GM23338 (cell line): ENCODE results near the gene GM2A. TPM values are rescaled to one million over a fixed set of nuclear protein-coding genes. Genes with fewer than 3 reads are reported as not detected.

ENCODE experiments used
- ATAC-seq: fragments of 200-7000 bp; cut with Tn5 transposase; 3 replicates; pipeline ENCODE4 v1.9.1; 2020
- DNase-seq: peaks from one replicate; pipeline ENCODE4 v3.0.0-alpha.2; 2015; ENCODE audit warnings: low spot score
- H2AFZ ChIP-seq: fragments of 200-600 bp; sonication (generic); 2 replicates; pipeline ENCODE4 v1.8.0; 2016; ENCODE audit warnings: antibody characterized with exemption, mild to moderate bottlenecking, moderate library complexity
- H3F3A ChIP-seq: fragments of 200-600 bp; sonication (generic); replicated peaks from 2 replicates; pipeline ENCODE4 v1.8.0; 2017; ENCODE audit warnings: antibody characterized with exemption, mixed run types, low read depth
- H3K27ac ChIP-seq: fragments of 200-600 bp; sonication (generic); 2 replicates; pipeline ENCODE4 v1.6.1; 2016; ENCODE audit warnings: low read depth
- H3K27me3 ChIP-seq: fragments of 200-600 bp; sonication (generic); 2 replicates; pipeline ENCODE4 v1.8.0; 2016; ENCODE audit warnings: mild to moderate bottlenecking, mixed run types, moderate library complexity; ENCODE audit not compliant: insufficient read depth
- H3K36me3 ChIP-seq: fragments of 200-600 bp; sonication (generic); 2 replicates; pipeline ENCODE4 v1.8.0; 2016; ENCODE audit warnings: mild to moderate bottlenecking; ENCODE audit not compliant: insufficient read depth
- H3K4me1 ChIP-seq: fragments of 200-600 bp; sonication (generic); 2 replicates; pipeline ENCODE4 v1.8.0; 2016; ENCODE audit warnings: mild to moderate bottlenecking, moderate library complexity; ENCODE audit not compliant: insufficient read depth
- H3K4me2 ChIP-seq: fragments of 200-600 bp; sonication (generic); 2 replicates; pipeline ENCODE4 v1.7.1; 2017; ENCODE audit warnings: mixed run types
- H3K4me3 ChIP-seq: fragments of 200-600 bp; sonication (generic); 2 replicates; pipeline ENCODE4 v1.6.1; 2016; ENCODE audit warnings: mixed run types
- H3K79me2 ChIP-seq: fragments of 200-600 bp; sonication (generic); replicated peaks from 2 replicates; pipeline ENCODE4 v1.8.0; 2017; ENCODE audit warnings: mild to moderate bottlenecking; ENCODE audit not compliant: insufficient read depth
- H3K9me2 ChIP-seq: fragments of 200-600 bp; sonication (generic); 2 replicates; pipeline ENCODE4 v1.8.0; 2017; ENCODE audit not compliant: insufficient read depth
- H4K20me1 ChIP-seq: fragments of 200-600 bp; sonication (generic); replicated peaks from 2 replicates; pipeline ENCODE4 v1.8.0; 2017; ENCODE audit warnings: mild to moderate bottlenecking; ENCODE audit not compliant: insufficient read depth
- H3K27ac Mint-ChIP-seq: 2 replicates; pipeline ENCODE4 v1.8.0; 2020; ENCODE audit warnings: inconsistent platforms, mild to moderate bottlenecking, moderate library complexity, mixed read lengths
- H3K27me3 Mint-ChIP-seq: 3 replicates; pipeline ENCODE4 v1.8.0; 2022; ENCODE audit warnings: low read depth, mild to moderate bottlenecking, moderate library complexity, mixed read lengths, inconsistent platforms; ENCODE audit not compliant: insufficient read depth, poor library complexity
- H3K36me3 Mint-ChIP-seq: 3 replicates; pipeline ENCODE4 v1.8.0; 2021; ENCODE audit warnings: low read depth, mild to moderate bottlenecking, inconsistent platforms, moderate library complexity, mixed read lengths
- H3K4me1 Mint-ChIP-seq: 3 replicates; pipeline ENCODE4 v1.8.0; 2020; ENCODE audit warnings: mild to moderate bottlenecking, inconsistent platforms, mixed read lengths
- H3K4me3 Mint-ChIP-seq: 3 replicates; pipeline ENCODE4 v1.8.0; 2021; ENCODE audit warnings: moderate library complexity, mild to moderate bottlenecking, inconsistent platforms, mixed read lengths
- H3K9me3 Mint-ChIP-seq: 3 replicates; pipeline ENCODE4 v1.8.0; 2020; ENCODE audit warnings: moderate library complexity, mild to moderate bottlenecking, inconsistent platforms, mixed read lengths
- ETS1 ChIP-seq: IDR thresholded peaks from 2 replicates; pipeline ENCODE4 v1.6.1; 2016; ENCODE audit warnings: antibody characterized with exemption
- EZH2 ChIP-seq: fragments of 200-600 bp; sonication (generic); IDR thresholded peaks from one replicate; pipeline ENCODE4 v1.8.0; 2017; ENCODE audit warnings: antibody characterized with exemption, mild to moderate bottlenecking, low read depth; ENCODE audit not compliant: unreplicated experiment
- EZH2phosphoT487 ChIP-seq: fragments of 200-600 bp; sonication (generic); IDR thresholded peaks from one replicate; pipeline ENCODE4 v1.8.1; 2018; ENCODE audit warnings: antibody characterized with exemption; ENCODE audit not compliant: unreplicated experiment
- JUNB ChIP-seq: IDR thresholded peaks from one replicate; pipeline ENCODE4 v1.6.1; 2016; ENCODE audit warnings: antibody characterized with exemption; ENCODE audit not compliant: unreplicated experiment
- NANOG ChIP-seq: IDR thresholded peaks from 2 replicates; pipeline ENCODE4 v1.6.1; 2016; ENCODE audit warnings: antibody characterized with exemption, borderline replicate concordance
- REST ChIP-seq: IDR thresholded peaks from one replicate; pipeline ENCODE4 v1.6.1; 2018; ENCODE audit warnings: antibody characterized with exemption; ENCODE audit not compliant: unreplicated experiment
- STAT1 ChIP-seq: IDR thresholded peaks from one replicate; pipeline ENCODE4 v1.6.1; 2016; ENCODE audit warnings: antibody characterized with exemption; ENCODE audit not compliant: unreplicated experiment
- ZNF114 ChIP-seq: fragments of 250-450 bp; sonication (Bioruptor Pico); IDR thresholded peaks from 2 replicates; pipeline ENCODE4 v1.5.0; 2020; ENCODE audit warnings: mild to moderate bottlenecking, moderate library complexity
- ZNF331 ChIP-seq: fragments of 250-450 bp; sonication (Bioruptor Pico); IDR thresholded peaks from 2 replicates; pipeline ENCODE4 v1.5.0; 2020; ENCODE audit warnings: low read depth, mild to moderate bottlenecking, moderate library complexity
- polyA plus RNA-seq: library from polyadenylated mRNA; unstranded; fragments of >200 nt; fragmentation: Nextera tagmentation; extraction: Ambion mirVana; gene quantifications from 2 replicates; pipeline ENCODE4 v1.2.1, GENCODE V29; 2016
- total RNA-seq: library from RNA; depleted of rRNA; stranded (reverse); fragments of >200 nt; shearing (Covaris generic); gene quantifications from 2 replicates; pipeline ENCODE4 v1.2.3, GENCODE V29; 2014
- TF ChIP-seq, protein P1 (sequence below), 2 experiments: fragments of 200-600 bp in 1 of 2; sonication (generic) in 1 of 2; conservative IDR thresholded peaks; 2 replicates each; pipeline versions ENCODE4 v1.5.1 to v1.6.1; 2016 to 2017; ENCODE audit warnings: antibody characterized with exemption in 2 of 2, low read depth in 2 of 2, mild to moderate bottlenecking in 2 of 2, moderate library complexity in 1 of 2
- TF ChIP-seq, protein P2 (sequence below): fragments of 250-450 bp; sonication (Bioruptor Pico); IDR thresholded peaks from 2 replicates; pipeline ENCODE4 v1.5.0; 2020; ENCODE audit warnings: mild to moderate bottlenecking, moderate library complexity

Gene GM2A
- total and polyA plus RNA-seq, 2 experiments from 2014 or later, result 9.8 to 27.8 TPM

- Histone ChIP-seq H3F3A (no peaks in the 10 kb centered on the region), H4K20me1 (no peaks in the 10 kb centered on the region), H3K27ac (no peak overlapping the region), H3K36me3 (no peaks in the 10 kb centered on the region), H3K4me2 (no peak overlapping the region), H2AFZ (no peak overlapping the region), H3K4me3 (no peak overlapping the region), H3K27me3 (no peaks in the 10 kb centered on the region), H3K79me2 (no peaks in the 10 kb centered on the region), H3K4me1 (no peaks in the 10 kb centered on the region), H3K9me2 (no peaks in the 10 kb centered on the region)
- ATAC-seq (no peak), DNase-seq (no peak)
- no peaks in the 10 kb centered on the region for H3K36me3 Mint-ChIP-seq
- H3K27ac Mint-ChIP-seq, result no peak overlapping the region
- no peaks in the 10 kb centered on the region for H3K9me3 Mint-ChIP-seq
- peaks cover 9% of the 10 kb centered on the region; the same call in 2 of the 3 replicates for H3K4me1 Mint-ChIP-seq
- peaks cover 3% of the 10 kb centered on the region for H3K27me3 Mint-ChIP-seq
- H3K4me3 Mint-ChIP-seq, result no peak overlapping the region
- TF ChIP-seq, protein P1, sequence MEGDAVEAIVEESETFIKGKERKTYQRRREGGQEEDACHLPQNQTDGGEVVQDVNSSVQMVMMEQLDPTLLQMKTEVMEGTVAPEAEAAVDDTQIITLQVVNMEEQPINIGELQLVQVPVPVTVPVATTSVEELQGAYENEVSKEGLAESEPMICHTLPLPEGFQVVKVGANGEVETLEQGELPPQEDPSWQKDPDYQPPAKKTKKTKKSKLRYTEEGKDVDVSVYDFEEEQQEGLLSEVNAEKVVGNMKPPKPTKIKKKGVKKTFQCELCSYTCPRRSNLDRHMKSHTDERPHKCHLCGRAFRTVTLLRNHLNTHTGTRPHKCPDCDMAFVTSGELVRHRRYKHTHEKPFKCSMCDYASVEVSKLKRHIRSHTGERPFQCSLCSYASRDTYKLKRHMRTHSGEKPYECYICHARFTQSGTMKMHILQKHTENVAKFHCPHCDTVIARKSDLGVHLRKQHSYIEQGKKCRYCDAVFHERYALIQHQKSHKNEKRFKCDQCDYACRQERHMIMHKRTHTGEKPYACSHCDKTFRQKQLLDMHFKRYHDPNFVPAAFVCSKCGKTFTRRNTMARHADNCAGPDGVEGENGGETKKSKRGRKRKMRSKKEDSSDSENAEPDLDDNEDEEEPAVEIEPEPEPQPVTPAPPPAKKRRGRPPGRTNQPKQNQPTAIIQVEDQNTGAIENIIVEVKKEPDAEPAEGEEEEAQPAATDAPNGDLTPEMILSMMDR (conservative IDR thresholded peaks at IDR 0.05; ENCODE audit: low read depth in 2 of 2), result no peak
- TF ChIP-seq ETS1 (no peak), REST (no peak), ZNF114 (no peak), STAT1 (no peak), JUNB (no peak), EZH2 (no peak), NANOG (no peak), ZNF331 (CRISPR knock-in tag) (no peak), EZH2phosphoT487 (no peak)
- TF ChIP-seq, protein P2, sequence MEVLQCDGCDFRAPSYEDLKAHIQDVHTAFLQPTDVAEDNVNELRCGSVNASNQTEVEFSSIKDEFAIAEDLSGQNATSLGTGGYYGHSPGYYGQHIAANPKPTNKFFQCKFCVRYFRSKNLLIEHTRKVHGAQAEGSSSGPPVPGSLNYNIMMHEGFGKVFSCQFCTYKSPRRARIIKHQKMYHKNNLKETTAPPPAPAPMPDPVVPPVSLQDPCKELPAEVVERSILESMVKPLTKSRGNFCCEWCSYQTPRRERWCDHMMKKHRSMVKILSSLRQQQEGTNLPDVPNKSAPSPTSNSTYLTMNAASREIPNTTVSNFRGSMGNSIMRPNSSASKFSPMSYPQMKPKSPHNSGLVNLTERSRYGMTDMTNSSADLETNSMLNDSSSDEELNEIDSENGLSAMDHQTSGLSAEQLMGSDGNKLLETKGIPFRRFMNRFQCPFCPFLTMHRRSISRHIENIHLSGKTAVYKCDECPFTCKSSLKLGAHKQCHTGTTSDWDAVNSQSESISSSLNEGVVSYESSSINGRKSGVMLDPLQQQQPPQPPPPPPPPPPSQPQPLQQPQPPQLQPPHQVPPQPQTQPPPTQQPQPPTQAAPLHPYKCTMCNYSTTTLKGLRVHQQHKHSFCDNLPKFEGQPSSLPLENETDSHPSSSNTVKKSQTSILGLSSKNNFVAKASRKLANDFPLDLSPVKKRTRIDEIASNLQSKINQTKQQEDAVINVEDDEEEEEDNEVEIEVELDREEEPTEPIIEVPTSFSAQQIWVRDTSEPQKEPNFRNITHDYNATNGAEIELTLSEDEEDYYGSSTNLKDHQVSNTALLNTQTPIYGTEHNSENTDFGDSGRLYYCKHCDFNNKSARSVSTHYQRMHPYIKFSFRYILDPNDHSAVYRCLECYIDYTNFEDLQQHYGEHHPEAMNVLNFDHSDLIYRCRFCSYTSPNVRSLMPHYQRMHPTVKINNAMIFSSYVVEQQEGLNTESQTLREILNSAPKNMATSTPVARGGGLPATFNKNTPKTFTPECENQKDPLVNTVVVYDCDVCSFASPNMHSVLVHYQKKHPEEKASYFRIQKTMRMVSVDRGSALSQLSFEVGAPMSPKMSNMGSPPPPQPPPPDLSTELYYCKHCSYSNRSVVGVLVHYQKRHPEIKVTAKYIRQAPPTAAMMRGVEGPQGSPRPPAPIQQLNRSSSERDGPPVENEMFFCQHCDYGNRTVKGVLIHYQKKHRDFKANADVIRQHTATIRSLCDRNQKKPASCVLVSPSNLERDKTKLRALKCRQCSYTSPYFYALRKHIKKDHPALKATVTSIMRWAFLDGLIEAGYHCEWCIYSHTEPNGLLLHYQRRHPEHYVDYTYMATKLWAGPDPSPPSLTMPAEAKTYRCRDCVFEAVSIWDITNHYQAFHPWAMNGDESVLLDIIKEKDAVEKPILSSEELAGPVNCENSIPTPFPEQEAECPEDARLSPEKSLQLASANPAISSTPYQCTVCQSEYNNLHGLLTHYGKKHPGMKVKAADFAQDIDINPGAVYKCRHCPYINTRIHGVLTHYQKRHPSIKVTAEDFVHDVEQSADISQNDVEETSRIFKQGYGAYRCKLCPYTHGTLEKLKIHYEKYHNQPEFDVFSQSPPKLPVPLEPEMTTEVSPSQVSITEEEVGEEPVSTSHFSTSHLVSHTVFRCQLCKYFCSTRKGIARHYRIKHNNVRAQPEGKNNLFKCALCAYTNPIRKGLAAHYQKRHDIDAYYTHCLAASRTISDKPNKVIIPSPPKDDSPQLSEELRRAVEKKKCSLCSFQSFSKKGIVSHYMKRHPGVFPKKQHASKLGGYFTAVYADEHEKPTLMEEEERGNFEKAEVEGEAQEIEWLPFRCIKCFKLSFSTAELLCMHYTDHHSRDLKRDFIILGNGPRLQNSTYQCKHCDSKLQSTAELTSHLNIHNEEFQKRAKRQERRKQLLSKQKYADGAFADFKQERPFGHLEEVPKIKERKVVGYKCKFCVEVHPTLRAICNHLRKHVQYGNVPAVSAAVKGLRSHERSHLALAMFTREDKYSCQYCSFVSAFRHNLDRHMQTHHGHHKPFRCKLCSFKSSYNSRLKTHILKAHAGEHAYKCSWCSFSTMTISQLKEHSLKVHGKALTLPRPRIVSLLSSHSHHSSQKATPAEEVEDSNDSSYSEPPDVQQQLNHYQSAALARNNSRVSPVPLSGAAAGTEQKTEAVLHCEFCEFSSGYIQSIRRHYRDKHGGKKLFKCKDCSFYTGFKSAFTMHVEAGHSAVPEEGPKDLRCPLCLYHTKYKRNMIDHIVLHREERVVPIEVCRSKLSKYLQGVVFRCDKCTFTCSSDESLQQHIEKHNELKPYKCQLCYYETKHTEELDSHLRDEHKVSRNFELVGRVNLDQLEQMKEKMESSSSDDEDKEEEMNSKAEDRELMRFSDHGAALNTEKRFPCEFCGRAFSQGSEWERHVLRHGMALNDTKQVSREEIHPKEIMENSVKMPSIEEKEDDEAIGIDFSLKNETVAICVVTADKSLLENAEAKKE, result no peak
These were observed 33.3 kb downstream of the GM2A start for GRCh38 chr5:151286246-151286645.
